Chondrocyte (in vitro differentiated cells): Measurements from ENCODE around the gene XXYLT1. TPM values are rescaled to one million over a fixed set of nuclear protein-coding genes. Genes with fewer than 3 reads are reported as not detected.

ENCODE experiments used
- DNase-seq: peaks from one replicate; pipeline ENCODE4 v3.0.0; 2021; ENCODE audit warnings: mixed read lengths, low spot score
- H3K27ac Mint-ChIP-seq: one replicate; pipeline ENCODE4 v1.8.0; 2021; ENCODE audit warnings: mild to moderate bottlenecking, moderate library complexity, mixed read lengths; ENCODE audit not compliant: unreplicated experiment
- H3K27me3 Mint-ChIP-seq: 2 replicates; pipeline ENCODE4 v1.8.0; 2021; ENCODE audit warnings: low read depth, mixed read lengths
- H3K36me3 Mint-ChIP-seq: 2 replicates; pipeline ENCODE4 v1.8.0; 2021; ENCODE audit warnings: low read depth, mixed read lengths
- H3K4me1 Mint-ChIP-seq: 2 replicates; pipeline ENCODE4 v1.8.0; 2021; ENCODE audit warnings: low read depth, mild to moderate bottlenecking, mixed read lengths
- H3K4me3 Mint-ChIP-seq: one replicate; pipeline ENCODE4 v1.8.0; 2021; ENCODE audit warnings: mild to moderate bottlenecking, moderate library complexity, mixed read lengths; ENCODE audit not compliant: unreplicated experiment
- H3K9me3 Mint-ChIP-seq: 2 replicates; pipeline ENCODE4 v1.8.0; 2021; ENCODE audit warnings: low read depth, mixed read lengths
- CTCF ChIP-seq: fragments of 200-600 bp; sonication (generic); IDR thresholded peaks from 2 replicates; pipeline ENCODE4 v1.5.0; 2021; ENCODE audit warnings: antibody characterized with exemption, mild to moderate bottlenecking, moderate library complexity
- total RNA-seq: library from RNA; stranded (reverse); gene quantifications from 3 replicates; pipeline ENCODE4 v1.2.1, GENCODE V29; 2021

Gene XXYLT1
- total RNA-seq, 1 donor from 2014 or later = 32.7 TPM

GRCh38 chr3:195257454-195258448, 13.2 kb downstream of the XXYLT1 start:
- Mint-ChIP-seq H3K27ac (peak overlapping the region; percentile 17), H3K27me3 (no peaks in the 10 kb centered on the region), H3K4me1 (peaks cover 60% of the 10 kb centered on the region), H3K4me3 (no peak overlapping the region), H3K9me3 (no peaks in the 10 kb centered on the region), H3K36me3 (no peaks in the 10 kb centered on the region)
- DNase-seq = no peak
- TF ChIP-seq CTCF = no peak

- Mint-ChIP-seq H3K4me1 (peaks cover 69% of the 10 kb centered on the region), H3K4me3 (no peak overlapping the region), H3K36me3 (no peaks in the 10 kb centered on the region)
Measured at GRCh38 chr3:195256639-195257453, 14.1 kb downstream of the XXYLT1 start.

GRCh38 chr3:195255571-195256501, 15.1 kb downstream of the XXYLT1 start:
- H3K27ac Mint-ChIP-seq = peak overlapping the region; percentile 54
- no peaks in the 10 kb centered on the region for H3K36me3 Mint-ChIP-seq
- no peak for DNase-seq
- no peaks in the 10 kb centered on the region for H3K27me3 Mint-ChIP-seq
- peaks cover 76% of the 10 kb centered on the region for H3K4me1 Mint-ChIP-seq
- no peaks in the 10 kb centered on the region for H3K9me3 Mint-ChIP-seq
- no peak for TF ChIP-seq CTCF
- no peak overlapping the region for H3K4me3 Mint-ChIP-seq

More at GRCh38 chr3:195256639-195257453, 14.1 kb downstream of the XXYLT1 start:
- no peak for DNase-seq
- no peak for TF ChIP-seq CTCF
- no peaks in the 10 kb centered on the region for H3K9me3 Mint-ChIP-seq
- no peak overlapping the region for H3K27ac Mint-ChIP-seq
- H3K27me3 Mint-ChIP-seq = no peaks in the 10 kb centered on the region

- no peak for TF ChIP-seq CTCF
- no peak for DNase-seq
- Mint-ChIP-seq H3K4me3 (no peak overlapping the region), H3K36me3 (no peaks in the 10 kb centered on the region), H3K4me1 (peaks cover 77% of the 10 kb centered on the region), H3K27me3 (no peaks in the 10 kb centered on the region), H3K9me3 (no peaks in the 10 kb centered on the region), H3K27ac (no peak overlapping the region)
Measured at GRCh38 chr3:195255176-195255500, 15.8 kb downstream of the XXYLT1 start.
